ENCODE data around the gene PLSCR1.

GRCh38 chr3:146537603-146538002 lies 6.8 kb downstream of the PLSCR1 start:
- TF ChIP-seq POLR2AphosphoS5 (IDR thresholded peaks at IDR 0.05; ENCODE audit: low read depth) (no peak), SPI1 (IDR thresholded peaks at IDR 0.05; ENCODE audit: borderline replicate concordance, low read depth) (no peak), CTCF (IDR thresholded peaks at IDR 0.05; ENCODE audit: insufficient read depth, low read length) (no peak), GABPA (IDR thresholded peaks at IDR 0.05; ENCODE audit: low read depth) (no peak), REST (IDR thresholded peaks at IDR 0.05; ENCODE audit: insufficient replicate concordance, low read depth) (no peak)

Measured in HL-60 (cell line).